Thyroid gland (tissue), 4 donors: Measurements from ENCODE around the gene VAV3.

Source experiments
- POLR2A ChIP-seq, 2 donors: fragments of 450-650 bp; IDR thresholded peaks; one replicate each; pipeline ENCODE4 v1.6.1; 2017; ENCODE audit warnings: antibody characterized with exemption in 2 of 2, mild to moderate bottlenecking in 2 of 2, moderate library complexity in 1 of 2
- TF ChIP-seq, protein P1 (sequence below), 6 experiments: fragments of 200-600 bp in 3 of 6; fragments of 450-650 bp in 3 of 6; sonication (generic) in 3 of 6; IDR thresholded peaks; one replicate each; pipeline ENCODE4 v1.5.1; 2016 to 2019; ENCODE audit warnings: antibody characterized with exemption in 6 of 6, mild to moderate bottlenecking in 2 of 6, inconsistent platforms in 1 of 6, moderate library complexity in 1 of 6

DNA sequence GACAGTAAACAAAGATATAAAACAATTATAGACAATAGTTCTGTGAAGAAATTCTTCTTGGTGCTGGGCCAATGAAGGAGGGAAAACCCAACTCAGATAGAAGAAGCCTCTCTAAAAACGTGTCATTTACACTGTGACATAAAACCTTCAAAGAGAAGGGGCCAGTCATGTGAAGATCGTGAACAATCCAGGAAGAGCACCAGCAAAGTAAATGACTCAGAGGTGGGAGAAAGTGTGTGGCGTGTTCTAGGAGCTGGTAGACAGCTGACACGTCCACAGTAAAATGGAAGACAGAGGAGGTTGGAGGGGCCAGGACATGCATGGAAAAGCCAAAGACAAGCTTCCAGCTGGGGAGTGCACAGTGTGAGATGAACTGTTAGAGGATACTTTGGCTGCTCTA, 143.6 kb downstream of the VAV3 start:
- TF ChIP-seq, protein P1, sequence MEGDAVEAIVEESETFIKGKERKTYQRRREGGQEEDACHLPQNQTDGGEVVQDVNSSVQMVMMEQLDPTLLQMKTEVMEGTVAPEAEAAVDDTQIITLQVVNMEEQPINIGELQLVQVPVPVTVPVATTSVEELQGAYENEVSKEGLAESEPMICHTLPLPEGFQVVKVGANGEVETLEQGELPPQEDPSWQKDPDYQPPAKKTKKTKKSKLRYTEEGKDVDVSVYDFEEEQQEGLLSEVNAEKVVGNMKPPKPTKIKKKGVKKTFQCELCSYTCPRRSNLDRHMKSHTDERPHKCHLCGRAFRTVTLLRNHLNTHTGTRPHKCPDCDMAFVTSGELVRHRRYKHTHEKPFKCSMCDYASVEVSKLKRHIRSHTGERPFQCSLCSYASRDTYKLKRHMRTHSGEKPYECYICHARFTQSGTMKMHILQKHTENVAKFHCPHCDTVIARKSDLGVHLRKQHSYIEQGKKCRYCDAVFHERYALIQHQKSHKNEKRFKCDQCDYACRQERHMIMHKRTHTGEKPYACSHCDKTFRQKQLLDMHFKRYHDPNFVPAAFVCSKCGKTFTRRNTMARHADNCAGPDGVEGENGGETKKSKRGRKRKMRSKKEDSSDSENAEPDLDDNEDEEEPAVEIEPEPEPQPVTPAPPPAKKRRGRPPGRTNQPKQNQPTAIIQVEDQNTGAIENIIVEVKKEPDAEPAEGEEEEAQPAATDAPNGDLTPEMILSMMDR (IDR thresholded peaks at IDR 0.05) = no peak
- no peak for TF ChIP-seq POLR2A (IDR thresholded peaks at IDR 0.05)
